HG03439 (cell line): ENCODE results near the gene MZT1.
"Not testable (repeated sequence)": the region's sequence is repeated elsewhere in the genome, so short reads cannot be mapped to it uniquely, and the experiment has no call there.

Source experiments
- ATAC-seq: cut with Tn5 transposase; IDR thresholded peaks from one replicate; pipeline ENCODE4 v1.9.1; 2021; ENCODE audit warnings: mild to moderate bottlenecking, moderate library complexity; ENCODE audit not compliant: unreplicated experiment

Gene MZT1

GRCh38 chr13:72727417-72728289 lies at the start of gene MZT1, which contains the start of gene BORA:
Gene MZT1, minus strand, starts transcription at chr13:72727629. Its CDS starts 27 bp downstream, at chr13:72727602.
Gene BORA, plus strand, starts transcription at chr13:72727923. Its CDS starts 1,018 bp downstream, at chr13:72728941.
- ATAC-seq, result peak; percentile 97

- no peak for ATAC-seq
Measured at GRCh38 chr13:72774019-72774418, 46.6 kb upstream of the MZT1 start.

GRCh38 chr13:72763411-72763810 lies 36.0 kb upstream of the MZT1 start:
- ATAC-seq, result no peak

GRCh38 chr13:72760189-72760588 lies 32.8 kb upstream of the MZT1 start:
- ATAC-seq, result no peak

- ATAC-seq, result no peak
Measured at GRCh38 chr13:72757792-72758535, 30.5 kb upstream of the MZT1 start.

- ATAC-seq, result no peak
Measured at GRCh38 chr13:72754111-72754510, 26.7 kb upstream of the MZT1 start.

GRCh38 chr13:72751220-72751619 lies 23.8 kb upstream of the MZT1 start:
- no peak for ATAC-seq

- ATAC-seq, result no peak
Measured at GRCh38 chr13:72745260-72745659, 17.8 kb upstream of the MZT1 start.

GRCh38 chr13:72740015-72740414 lies 12.6 kb upstream of the MZT1 start:
- ATAC-seq, result no peak

GRCh38 chr13:72737033-72737432 lies 9.6 kb upstream of the MZT1 start:
- ATAC-seq, result no peak

- ATAC-seq, result no peak
Measured at GRCh38 chr13:72728290-72728605, 819 bp upstream of the MZT1 start.

GRCh38 chr13:72726726-72727416 lies 558 bp downstream of the MZT1 start:
- peak; percentile 32 for ATAC-seq

- ATAC-seq, result not testable (repeated sequence)
Measured at GRCh38 chr13:72726185-72726584, 1.2 kb downstream of the MZT1 start.

- ATAC-seq, result no peak
Measured at GRCh38 chr13:72716776-72717175, 10.7 kb downstream of the MZT1 start.

GRCh38 chr13:72700509-72700908 lies 26.9 kb downstream of the MZT1 start:
- no peak for ATAC-seq

GRCh38 chr13:72698164-72698563 lies 29.3 kb downstream of the MZT1 start:
- ATAC-seq, result no peak

GRCh38 chr13:72696579-72696978 lies 30.9 kb downstream of the MZT1 start:
- no peak for ATAC-seq

- ATAC-seq, result no peak
Measured at GRCh38 chr13:72694314-72694713, 33.1 kb downstream of the MZT1 start.

GRCh38 chr13:72693832-72694231 lies 33.6 kb downstream of the MZT1 start:
- ATAC-seq, result no peak

- no peak for ATAC-seq
Measured at GRCh38 chr13:72692884-72693514, 34.4 kb downstream of the MZT1 start.

GRCh38 chr13:72689181-72689696 lies 38.2 kb downstream of the MZT1 start:
- ATAC-seq, result no peak
